GM21390 (cell line): ENCODE data around the gene NINL.
"Not testable (repeated sequence)": the region's sequence is repeated elsewhere in the genome, so short reads cannot be mapped to it uniquely, and the experiment has no call there.

ENCODE experiments used
- ATAC-seq: cut with Tn5 transposase; IDR thresholded peaks from one replicate; pipeline ENCODE4 v1.9.1; 2021; ENCODE audit not compliant: unreplicated experiment

The NINL gene

GRCh38 chr20:25504366-25505135 lies 80.8 kb downstream of the NINL start:
- no peak for ATAC-seq

GRCh38 chr20:25503936-25504335 lies 81.4 kb downstream of the NINL start:
- ATAC-seq, result no peak

GRCh38 chr20:25503051-25503639 lies 82.2 kb downstream of the NINL start:
- not testable (repeated sequence) for ATAC-seq

GRCh38 chr20:25500880-25501351 lies 84.4 kb downstream of the NINL start:
- ATAC-seq, result no peak

- no peak for ATAC-seq
Observed at GRCh38 chr20:25499855-25500434, 85.4 kb downstream of the NINL start.

- no peak for ATAC-seq
Observed at GRCh38 chr20:25499031-25499430, 86.3 kb downstream of the NINL start.

- no peak for ATAC-seq
Observed at GRCh38 chr20:25498280-25498606, 87.1 kb downstream of the NINL start.

GRCh38 chr20:25497586-25498279 lies 87.6 kb downstream of the NINL start:
- no peak for ATAC-seq

- no peak for ATAC-seq
Observed at GRCh38 chr20:25496968-25497401, 88.3 kb downstream of the NINL start.

GRCh38 chr20:25496165-25496967 lies 89.0 kb downstream of the NINL start:
- no peak for ATAC-seq

- ATAC-seq, result no peak
Observed at GRCh38 chr20:25495189-25495824, 90.0 kb downstream of the NINL start.

GRCh38 chr20:25494506-25495188 lies 90.7 kb downstream of the NINL start:
- no peak for ATAC-seq

GRCh38 chr20:25493748-25494505 lies 91.4 kb downstream of the NINL start:
- no peak for ATAC-seq

GRCh38 chr20:25493137-25493536 lies 92.2 kb downstream of the NINL start:
- ATAC-seq, result no peak

GRCh38 chr20:25491446-25492038 lies 93.8 kb downstream of the NINL start:
- ATAC-seq, result no peak

GRCh38 chr20:25490656-25491445 lies 94.5 kb downstream of the NINL start:
- no peak for ATAC-seq

GRCh38 chr20:25489221-25489871 lies 96.0 kb downstream of the NINL start:
- ATAC-seq, result no peak
